Endothelial cell (in vitro differentiated cells): Measurements from ENCODE around the gene MAPK8IP2. TPM values are rescaled to one million over a fixed set of nuclear protein-coding genes. Genes with fewer than 3 reads are reported as not detected.
"Not testable (repeated sequence)": the region's sequence is repeated elsewhere in the genome, so short reads cannot be mapped to it uniquely, and the experiment has no call there.

Source experiments
- DNase-seq: peaks from one replicate; pipeline ENCODE4 v3.0.0; 2021; ENCODE audit warnings: low spot score
- H3K27ac Mint-ChIP-seq: one replicate; pipeline ENCODE4 v1.8.0; 2021; ENCODE audit warnings: mixed read lengths, inconsistent platforms; ENCODE audit not compliant: unreplicated experiment
- H3K27me3 Mint-ChIP-seq: one replicate; pipeline ENCODE4 v1.8.0; 2021; ENCODE audit warnings: mild to moderate bottlenecking, moderate library complexity, mixed read lengths, inconsistent platforms; ENCODE audit not compliant: unreplicated experiment
- H3K36me3 Mint-ChIP-seq: one replicate; pipeline ENCODE4 v1.8.0; 2021; ENCODE audit warnings: mild to moderate bottlenecking, low read depth, mixed read lengths, inconsistent platforms; ENCODE audit not compliant: unreplicated experiment
- H3K4me1 Mint-ChIP-seq: one replicate; pipeline ENCODE4 v1.8.0; 2021; ENCODE audit warnings: mild to moderate bottlenecking, mixed read lengths, inconsistent platforms; ENCODE audit not compliant: unreplicated experiment
- H3K4me3 Mint-ChIP-seq: one replicate; pipeline ENCODE4 v1.8.0; 2021; ENCODE audit warnings: mild to moderate bottlenecking, mixed read lengths, inconsistent platforms; ENCODE audit not compliant: unreplicated experiment
- H3K9me3 Mint-ChIP-seq: one replicate; pipeline ENCODE4 v1.8.0; 2021; ENCODE audit warnings: mixed read lengths, inconsistent platforms; ENCODE audit not compliant: unreplicated experiment
- total RNA-seq: library from RNA; stranded (reverse); fragmentation: NEBNext Ultra II Directional; extraction: Animal tissue kit (Norgen Biotek cat#: 25700); gene quantifications from one replicate; pipeline ENCODE4 v1.2.1, GENCODE V29; 2021; ENCODE audit not compliant: unreplicated experiment
- TF ChIP-seq, protein P1 (sequence below): fragments of 200-600 bp; sonication (generic); IDR thresholded peaks from one replicate; pipeline ENCODE4 v1.5.0; 2021; ENCODE audit warnings: antibody characterized with exemption; ENCODE audit not compliant: unreplicated experiment

Gene MAPK8IP2
- total RNA-seq, 1 donor from 2014 or later: 0.69 TPM

DNA sequence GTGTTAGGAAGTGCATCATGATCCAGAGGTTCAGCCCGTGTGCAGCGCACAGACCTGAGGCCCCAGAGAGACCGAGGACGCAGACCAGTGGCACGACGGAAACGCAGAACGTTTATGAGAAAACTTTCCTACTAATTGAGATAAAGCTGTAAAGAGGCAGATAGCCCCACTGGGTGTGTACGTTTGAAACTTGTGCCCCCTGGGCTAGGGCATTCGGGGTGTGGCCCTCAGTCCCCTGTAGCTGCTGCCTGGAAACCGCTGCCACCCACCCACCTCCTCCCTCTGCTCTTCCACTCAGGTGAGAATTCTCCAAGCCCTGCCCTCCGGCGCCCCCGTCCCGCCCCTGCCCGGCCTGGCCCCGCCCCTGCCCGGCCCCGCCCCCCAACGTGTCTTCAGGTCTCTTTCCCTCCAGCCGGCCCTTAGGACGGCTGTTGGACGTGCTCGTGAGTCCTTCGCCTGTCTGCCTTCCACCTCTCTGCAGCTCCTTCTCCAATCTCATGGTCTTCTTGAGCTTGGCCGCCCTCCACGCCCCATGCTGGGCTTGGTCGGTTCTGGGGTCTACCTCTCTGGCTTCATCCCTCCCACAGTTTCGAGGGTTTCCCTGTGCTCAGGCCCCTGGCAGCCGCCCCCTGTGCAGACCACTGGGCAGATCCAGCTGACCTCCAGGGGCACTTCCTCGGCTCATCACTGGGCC lies 12.1 kb downstream of the MAPK8IP2 start:
- DNase-seq: no peak
- Mint-ChIP-seq H3K4me1 (no peaks in the 10 kb centered on the region), H3K27me3 (peaks cover 10% of the 10 kb centered on the region), H3K36me3 (no peaks in the 10 kb centered on the region), H3K9me3 (no peaks in the 10 kb centered on the region), H3K27ac (no peak overlapping the region), H3K4me3 (no peak overlapping the region)
- TF ChIP-seq, protein P1, sequence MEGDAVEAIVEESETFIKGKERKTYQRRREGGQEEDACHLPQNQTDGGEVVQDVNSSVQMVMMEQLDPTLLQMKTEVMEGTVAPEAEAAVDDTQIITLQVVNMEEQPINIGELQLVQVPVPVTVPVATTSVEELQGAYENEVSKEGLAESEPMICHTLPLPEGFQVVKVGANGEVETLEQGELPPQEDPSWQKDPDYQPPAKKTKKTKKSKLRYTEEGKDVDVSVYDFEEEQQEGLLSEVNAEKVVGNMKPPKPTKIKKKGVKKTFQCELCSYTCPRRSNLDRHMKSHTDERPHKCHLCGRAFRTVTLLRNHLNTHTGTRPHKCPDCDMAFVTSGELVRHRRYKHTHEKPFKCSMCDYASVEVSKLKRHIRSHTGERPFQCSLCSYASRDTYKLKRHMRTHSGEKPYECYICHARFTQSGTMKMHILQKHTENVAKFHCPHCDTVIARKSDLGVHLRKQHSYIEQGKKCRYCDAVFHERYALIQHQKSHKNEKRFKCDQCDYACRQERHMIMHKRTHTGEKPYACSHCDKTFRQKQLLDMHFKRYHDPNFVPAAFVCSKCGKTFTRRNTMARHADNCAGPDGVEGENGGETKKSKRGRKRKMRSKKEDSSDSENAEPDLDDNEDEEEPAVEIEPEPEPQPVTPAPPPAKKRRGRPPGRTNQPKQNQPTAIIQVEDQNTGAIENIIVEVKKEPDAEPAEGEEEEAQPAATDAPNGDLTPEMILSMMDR: no peak

DNA sequence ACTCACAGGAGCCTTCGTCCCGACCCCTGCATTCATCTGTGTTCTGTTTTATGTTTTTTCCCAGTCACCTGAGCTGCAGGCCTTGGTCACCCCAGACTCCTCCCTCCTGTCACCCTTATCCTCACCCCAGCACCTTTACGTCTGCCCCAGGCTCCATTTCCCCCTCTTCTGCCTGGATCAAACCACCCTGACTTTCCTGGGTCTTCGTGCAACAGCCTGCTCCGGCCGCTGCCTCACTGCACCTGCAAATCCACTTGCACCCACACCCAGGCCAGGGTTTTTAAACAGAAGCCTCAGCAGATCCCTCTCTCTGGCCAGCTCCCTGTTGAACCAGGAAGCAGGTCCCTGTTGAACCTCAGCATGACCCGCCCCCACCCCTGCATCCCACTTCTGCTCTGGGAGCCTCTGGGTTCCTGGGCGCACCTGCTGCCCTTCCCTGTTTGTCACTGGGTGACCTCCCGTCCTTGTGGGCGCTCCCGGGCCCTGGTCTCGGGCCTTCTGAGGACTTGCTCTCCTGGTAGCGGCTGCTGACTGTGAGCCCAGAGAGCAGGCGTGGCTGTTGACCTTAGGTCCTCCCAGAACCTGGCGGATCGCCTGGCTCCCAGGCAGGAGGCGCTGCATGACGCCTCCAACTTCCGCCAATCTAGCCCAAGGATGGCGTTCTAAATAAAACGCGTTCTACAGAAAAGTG lies 12.8 kb downstream of the MAPK8IP2 start:
- Mint-ChIP-seq H3K4me1 (peaks cover 2% of the 10 kb centered on the region), H3K27me3 (peaks cover 9% of the 10 kb centered on the region), H3K36me3 (no peaks in the 10 kb centered on the region), H3K4me3 (no peak overlapping the region), H3K27ac (no peak overlapping the region), H3K9me3 (no peaks in the 10 kb centered on the region)
- TF ChIP-seq, protein P1: no peak
- no peak for DNase-seq

DNA sequence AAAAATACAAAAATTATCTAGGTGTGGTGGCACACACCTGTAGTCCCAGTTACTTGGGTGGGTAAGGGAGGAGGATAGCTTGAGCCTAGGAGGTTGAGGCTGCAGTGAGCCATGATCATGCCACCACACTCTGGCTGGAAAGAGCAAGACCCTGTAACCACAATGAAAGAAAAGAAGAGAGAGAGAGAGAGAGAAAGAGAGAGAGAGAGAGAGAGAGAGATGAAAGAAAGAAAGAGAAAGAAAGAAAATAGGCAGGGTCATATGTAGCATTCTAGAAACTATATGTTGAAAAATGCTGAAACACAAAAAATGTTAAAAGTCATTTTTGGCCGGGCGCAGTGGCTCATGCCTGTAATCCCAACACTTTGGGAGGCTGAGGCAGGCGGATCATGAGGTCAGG lies 13.7 kb downstream of the MAPK8IP2 start:
- not testable (repeated sequence) for H3K36me3 Mint-ChIP-seq, H3K4me3 Mint-ChIP-seq, DNase-seq, H3K27me3 Mint-ChIP-seq, H3K9me3 Mint-ChIP-seq, H3K4me1 Mint-ChIP-seq, H3K27ac Mint-ChIP-seq

DNA sequence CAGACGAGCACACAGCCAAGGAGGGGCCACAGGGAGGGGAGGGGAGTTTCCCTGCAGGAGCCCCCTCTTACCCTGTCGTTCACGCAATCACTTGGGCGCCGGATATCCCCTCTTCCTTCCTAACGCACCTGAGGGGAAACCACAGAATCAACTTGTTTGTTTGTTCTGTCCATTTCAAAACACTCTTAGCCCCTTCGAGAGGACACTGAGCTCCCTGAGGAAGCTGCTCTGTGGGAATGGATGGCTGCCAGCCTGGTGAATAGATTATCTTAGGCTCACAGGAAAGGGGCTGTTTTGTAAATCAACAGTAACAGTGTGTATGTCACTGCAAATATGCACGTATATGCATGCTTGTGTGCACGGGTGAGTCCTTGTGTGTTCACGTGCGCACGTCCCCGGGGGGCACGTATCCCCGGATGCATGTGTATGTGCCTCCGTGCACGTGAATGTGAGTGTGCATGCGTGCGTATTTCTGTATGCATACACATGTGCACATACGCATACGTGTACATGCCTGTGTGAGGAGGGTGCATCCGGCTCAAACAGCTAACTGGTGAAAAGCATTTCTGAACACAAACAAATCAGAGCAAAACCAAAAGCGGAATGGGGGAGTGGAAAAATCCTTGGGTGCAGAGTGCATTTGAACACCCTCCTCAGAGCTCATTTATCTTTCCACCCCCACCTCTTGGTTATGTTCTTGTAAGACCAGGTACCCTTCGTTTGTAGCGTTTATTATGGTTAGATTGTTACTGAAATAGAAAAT lies 20.2 kb downstream of the MAPK8IP2 start:
- TF ChIP-seq, protein P1: peak; percentile 11
- peak overlapping the region; percentile 56 for H3K4me3 Mint-ChIP-seq
- H3K9me3 Mint-ChIP-seq: no peaks in the 10 kb centered on the region
- DNase-seq: peak; percentile 93
- peaks cover 38% of the 10 kb centered on the region for H3K4me1 Mint-ChIP-seq
- H3K27me3 Mint-ChIP-seq: peaks cover 9% of the 10 kb centered on the region
- H3K27ac Mint-ChIP-seq: peak overlapping the region; percentile 87
- H3K36me3 Mint-ChIP-seq: peaks cover 8% of the 10 kb centered on the region

DNA sequence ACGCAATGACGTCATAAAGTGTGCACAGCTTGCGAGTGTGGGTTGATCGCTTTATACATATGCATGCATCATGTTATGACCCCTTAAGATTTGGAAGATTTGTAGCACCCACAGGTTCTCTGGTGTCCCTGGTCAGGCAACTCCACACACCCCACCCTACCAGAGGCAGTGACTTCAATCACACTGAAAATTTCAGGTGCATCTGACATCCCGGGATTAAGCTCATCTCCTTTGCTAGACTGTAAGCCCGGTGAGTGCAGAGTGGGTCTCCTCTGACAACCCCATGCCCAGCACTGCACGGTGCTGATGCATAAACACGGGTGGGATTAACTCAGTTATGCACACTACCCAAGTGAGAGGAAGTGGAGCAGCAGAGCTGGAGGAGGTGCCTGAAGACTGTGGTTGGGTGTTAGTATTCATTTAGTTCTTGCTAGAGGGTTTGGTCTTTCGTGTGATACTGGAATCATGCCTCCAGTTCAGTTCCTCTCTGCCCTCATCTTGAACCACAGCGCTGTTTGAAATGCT lies 20.8 kb downstream of the MAPK8IP2 start:
- Mint-ChIP-seq H3K4me3 (peak overlapping the region; percentile 62), H3K27ac (peak overlapping the region; percentile 87)

More for the DNA sequence above, 20.8 kb downstream of the MAPK8IP2 start:
- Mint-ChIP-seq H3K27me3 (peaks cover 9% of the 10 kb centered on the region), H3K36me3 (peaks cover 8% of the 10 kb centered on the region), H3K4me1 (peaks cover 40% of the 10 kb centered on the region), H3K9me3 (no peaks in the 10 kb centered on the region)
- TF ChIP-seq, protein P1: no peak
- DNase-seq: no peak
